Thoracic aorta (tissue), 2 donors: ENCODE results near the gene SPTBN5. TPM values are rescaled to one million over a fixed set of nuclear protein-coding genes. Genes with fewer than 3 reads are reported as not detected.

Source experiments
- ATAC-seq: fragments of 150-250 bp; one replicate; pipeline ENCODE4 v1.8.0; 2017; ENCODE audit warnings: low read depth; ENCODE audit not compliant: insufficient number of reproducible peaks, low FRiP score
- DNase-seq: peaks from one replicate; pipeline ENCODE4 v3.0.0-alpha.2; 2020; ENCODE audit warnings: low spot score
- H3K27ac ChIP-seq, 2 donors: fragments of 200-600 bp; sonication (generic); 1 replicate in 1 of 2; 2 replicates in 1 of 2; pipeline ENCODE4 v1.5.1; 2016; ENCODE audit warnings: mild to moderate bottlenecking in 2 of 2, moderate library complexity in 2 of 2
- H3K27me3 ChIP-seq: fragments of 200-600 bp; sonication (generic); replicated peaks from 2 replicates; pipeline ENCODE4 v1.6.0; 2016; ENCODE audit warnings: mild to moderate bottlenecking; ENCODE audit not compliant: insufficient read depth
- H3K36me3 ChIP-seq: fragments of 200-600 bp; sonication (generic); one replicate; pipeline ENCODE4 v1.5.1; 2016
- H3K4me1 ChIP-seq, 2 donors: fragments of 200-600 bp; sonication (generic); 1 replicate in 1 of 2; 2 replicates in 1 of 2; pipeline versions ENCODE4 v1.5.1 to v1.6.0; 2016; ENCODE audit warnings: low read depth in 2 of 2, mild to moderate bottlenecking in 1 of 2; ENCODE audit not compliant: control insufficient read depth in 1 of 2
- H3K4me3 ChIP-seq: fragments of 200-600 bp; sonication (generic); 2 replicates; pipeline ENCODE4 v1.5.1; 2016; ENCODE audit warnings: mild to moderate bottlenecking
- H3K9me3 ChIP-seq: fragments of 200-600 bp; sonication (generic); 2 replicates; pipeline ENCODE4 v1.5.1; 2016
- total RNA-seq, 2 donors: library from RNA; depleted of rRNA; stranded (reverse); fragments of >200 nt; gene quantifications; one replicate each; pipeline versions ENCODE4 v1.1.0 to v1.2.3, GENCODE V29; 2016
- TF ChIP-seq, protein P1 (sequence below): fragments of 200-600 bp; sonication (generic); IDR thresholded peaks from one replicate; pipeline ENCODE4 v1.5.1; 2019; ENCODE audit warnings: antibody characterized with exemption

SPTBN5 gene
- total RNA-seq, 2 donors from 2014 or later, result 1.3 to 3.9 TPM

DNA sequence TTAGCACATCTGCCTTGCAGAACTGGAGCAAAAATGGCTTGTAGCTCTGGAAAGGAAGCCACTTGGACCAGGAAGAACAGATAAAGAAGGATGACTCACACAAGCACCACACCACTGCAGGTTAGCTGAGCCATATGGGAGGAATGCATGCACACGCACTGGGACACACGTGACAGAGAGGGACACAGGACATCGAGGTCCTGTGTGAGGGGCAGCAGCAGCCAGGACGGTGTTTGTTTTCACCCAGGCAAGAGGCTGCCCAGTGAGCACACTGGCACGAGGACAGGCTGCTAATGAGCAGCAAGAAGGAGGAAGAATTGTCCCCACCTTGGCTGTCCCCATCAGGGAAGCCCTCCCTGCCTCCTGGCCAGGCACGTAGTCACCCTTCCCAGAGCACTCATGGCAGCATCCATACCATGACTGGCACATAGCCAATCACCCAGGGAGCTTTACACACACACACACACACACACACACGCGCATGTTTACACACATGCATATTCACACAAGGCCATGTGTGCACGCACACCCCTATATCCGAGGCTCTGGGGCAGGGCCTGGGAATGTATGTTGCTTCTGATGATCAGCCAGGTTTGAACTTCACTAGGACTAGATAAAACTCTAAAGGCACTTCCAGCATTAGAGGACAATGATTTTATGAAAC is 24.0 kb upstream of the SPTBN5 start:
- TF ChIP-seq, protein P1, sequence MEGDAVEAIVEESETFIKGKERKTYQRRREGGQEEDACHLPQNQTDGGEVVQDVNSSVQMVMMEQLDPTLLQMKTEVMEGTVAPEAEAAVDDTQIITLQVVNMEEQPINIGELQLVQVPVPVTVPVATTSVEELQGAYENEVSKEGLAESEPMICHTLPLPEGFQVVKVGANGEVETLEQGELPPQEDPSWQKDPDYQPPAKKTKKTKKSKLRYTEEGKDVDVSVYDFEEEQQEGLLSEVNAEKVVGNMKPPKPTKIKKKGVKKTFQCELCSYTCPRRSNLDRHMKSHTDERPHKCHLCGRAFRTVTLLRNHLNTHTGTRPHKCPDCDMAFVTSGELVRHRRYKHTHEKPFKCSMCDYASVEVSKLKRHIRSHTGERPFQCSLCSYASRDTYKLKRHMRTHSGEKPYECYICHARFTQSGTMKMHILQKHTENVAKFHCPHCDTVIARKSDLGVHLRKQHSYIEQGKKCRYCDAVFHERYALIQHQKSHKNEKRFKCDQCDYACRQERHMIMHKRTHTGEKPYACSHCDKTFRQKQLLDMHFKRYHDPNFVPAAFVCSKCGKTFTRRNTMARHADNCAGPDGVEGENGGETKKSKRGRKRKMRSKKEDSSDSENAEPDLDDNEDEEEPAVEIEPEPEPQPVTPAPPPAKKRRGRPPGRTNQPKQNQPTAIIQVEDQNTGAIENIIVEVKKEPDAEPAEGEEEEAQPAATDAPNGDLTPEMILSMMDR, result no peak
- H3K4me3 ChIP-seq, result peak overlapping the region; percentile 9
- no peaks in the 10 kb centered on the region for H3K9me3 ChIP-seq
- H3K27me3 ChIP-seq, result no peaks in the 10 kb centered on the region
- ATAC-seq (peak; percentile 8), DNase-seq (no peak)
- peaks cover 52 to 83% of the 10 kb centered on the region in 2 donors for H3K4me1 ChIP-seq
- peaks cover 7% of the 10 kb centered on the region for H3K36me3 ChIP-seq
- H3K27ac ChIP-seq, result peak overlapping the region; percentile 68 to 73

DNA sequence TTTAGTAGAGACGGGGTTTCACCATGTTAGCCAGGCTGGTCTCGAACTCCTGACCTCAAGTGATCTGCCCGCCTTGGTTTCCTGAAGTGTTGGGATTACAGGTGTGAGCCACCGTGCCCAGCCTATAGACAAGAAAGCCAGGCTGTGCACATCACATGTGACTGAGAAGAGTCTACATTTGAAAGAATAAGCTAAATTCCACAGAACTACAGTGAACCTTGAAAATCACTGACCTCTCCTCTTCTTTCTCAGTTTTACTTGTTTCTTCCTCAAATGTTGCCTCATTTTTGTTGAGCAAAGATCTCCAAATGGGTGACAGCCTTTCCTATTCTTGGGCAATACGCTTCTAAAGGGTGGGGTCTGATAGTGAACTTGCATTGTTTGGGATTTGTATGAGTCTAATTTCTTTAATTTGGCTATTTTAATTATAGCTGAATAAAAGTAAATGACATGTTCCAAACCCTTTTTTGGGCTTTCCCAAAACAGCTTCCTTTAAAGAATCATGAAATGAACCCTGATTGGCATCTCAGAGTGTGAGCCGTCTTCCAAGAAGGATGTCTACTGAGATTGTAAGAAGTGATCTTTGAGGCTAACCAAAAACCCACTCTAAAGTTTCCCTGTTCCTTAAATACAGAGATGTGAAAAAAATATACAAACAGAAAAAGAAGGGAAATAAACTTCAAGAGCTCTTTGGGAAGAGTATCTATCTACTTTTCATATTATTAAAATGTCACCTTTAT is 21.6 kb upstream of the SPTBN5 start:
- no peaks in the 10 kb centered on the region for H3K27me3 ChIP-seq
- H3K4me1 ChIP-seq, result peaks cover 37 to 69% of the 10 kb centered on the region in 2 donors
- DNase-seq (no peak), ATAC-seq (no peak)
- no peak overlapping the region for H3K4me3 ChIP-seq
- H3K27ac ChIP-seq, result peak overlapping the region; percentile 68 to 73
- no peaks in the 10 kb centered on the region for H3K9me3 ChIP-seq
- TF ChIP-seq, protein P1, result no peak
- H3K36me3 ChIP-seq, result peaks cover 14% of the 10 kb centered on the region

DNA sequence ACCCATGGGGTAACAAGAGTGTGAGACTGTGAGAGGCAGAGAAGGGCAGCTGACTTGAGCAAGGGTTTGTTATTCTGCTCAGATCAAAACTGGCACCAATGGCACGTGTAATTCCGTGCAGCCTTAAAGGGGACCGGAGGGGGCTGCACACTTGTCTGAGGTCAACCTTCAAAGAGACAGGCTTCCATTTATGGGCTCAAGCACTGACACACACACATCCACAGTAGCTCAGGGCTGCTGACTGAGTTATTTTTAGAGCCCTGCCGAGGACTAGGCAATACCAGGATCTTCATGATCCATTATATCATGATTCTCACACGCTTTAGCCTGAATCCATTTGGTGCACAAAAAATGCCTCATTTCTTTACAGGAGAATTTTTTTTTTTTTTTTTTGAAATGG is 20.6 kb upstream of the SPTBN5 start:
- peaks cover 27 to 59% of the 10 kb centered on the region in 2 donors for H3K4me1 ChIP-seq
- no peak for DNase-seq
- H3K4me3 ChIP-seq, result no peak overlapping the region
- ATAC-seq, result no peak
- TF ChIP-seq, protein P1, result no peak
- H3K9me3 ChIP-seq, result no peaks in the 10 kb centered on the region
- peaks cover 17% of the 10 kb centered on the region for H3K36me3 ChIP-seq
- no peak overlapping the region for H3K27ac ChIP-seq
- H3K27me3 ChIP-seq, result no peaks in the 10 kb centered on the region

DNA sequence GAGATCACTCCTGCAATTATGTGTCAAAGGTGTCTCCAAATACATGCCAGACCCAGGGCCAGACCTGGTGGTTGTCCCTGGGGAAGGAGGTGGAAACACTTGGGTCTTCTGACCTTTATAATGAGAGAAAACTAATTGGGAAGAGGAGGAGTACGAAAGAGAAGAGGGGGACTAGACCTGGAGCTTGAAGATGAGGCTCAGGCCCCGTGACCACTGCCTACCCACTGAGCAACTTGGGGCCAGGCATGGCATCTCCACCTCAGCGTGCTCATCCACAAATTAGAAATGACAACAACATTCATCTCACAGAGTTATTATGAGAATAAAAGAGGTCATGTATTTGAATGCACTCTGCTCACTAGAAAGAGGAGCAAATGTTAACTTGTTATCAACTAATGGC is 19.4 kb upstream of the SPTBN5 start:
- Histone ChIP-seq H3K27ac (no peak overlapping the region), H3K36me3 (peaks cover 21% of the 10 kb centered on the region), H3K9me3 (no peaks in the 10 kb centered on the region), H3K4me3 (no peak overlapping the region), H3K4me1 (peaks cover 24 to 47% of the 10 kb centered on the region in 2 donors), H3K27me3 (no peaks in the 10 kb centered on the region)
- DNase-seq (no peak), ATAC-seq (no peak)
- TF ChIP-seq, protein P1, result no peak

DNA sequence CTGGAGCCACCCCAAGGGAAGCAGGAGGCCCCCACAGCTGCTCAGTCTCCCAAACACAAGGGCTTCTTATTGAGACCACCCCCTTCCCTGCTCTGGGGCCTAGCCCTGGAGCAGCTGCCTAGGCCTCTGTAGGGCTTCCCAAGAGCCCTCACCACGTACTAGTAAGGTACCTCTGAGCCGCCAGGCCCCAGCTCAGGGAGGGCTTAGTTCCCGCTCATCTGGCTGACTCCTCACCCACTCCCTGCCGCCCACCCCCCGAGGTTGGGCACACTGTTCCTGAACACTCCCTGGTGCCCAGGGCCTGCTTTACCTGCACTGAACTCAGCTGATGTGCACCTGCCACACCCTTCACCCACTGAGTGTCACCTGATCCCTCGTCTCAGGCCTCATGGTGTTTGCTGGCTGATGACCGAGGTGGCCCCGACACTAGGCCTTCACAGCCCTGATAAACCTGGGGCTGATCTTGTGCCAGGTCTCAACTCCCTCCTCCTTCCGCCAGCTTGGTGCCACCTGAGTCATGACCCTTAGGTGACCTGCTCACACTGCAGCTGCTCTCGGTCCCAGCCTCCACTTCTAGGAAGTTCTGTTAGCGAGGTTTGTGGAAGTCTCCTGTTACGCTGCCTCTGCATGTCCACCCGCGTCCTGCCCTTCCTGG is 18.0 kb upstream of the SPTBN5 start:
- H3K27ac ChIP-seq, result no peak overlapping the region
- no peak overlapping the region for H3K4me3 ChIP-seq
- peaks cover 13 to 34% of the 10 kb centered on the region in 2 donors for H3K4me1 ChIP-seq
- no peak for DNase-seq
- no peaks in the 10 kb centered on the region for H3K9me3 ChIP-seq
- peaks cover 29% of the 10 kb centered on the region for H3K36me3 ChIP-seq
- TF ChIP-seq, protein P1, result no peak
- H3K27me3 ChIP-seq, result no peaks in the 10 kb centered on the region
- no peak for ATAC-seq
